Pancreas (tissue), 10 donors: ENCODE data around the gene CDH18. TPM values are rescaled to one million over a fixed set of nuclear protein-coding genes. Genes with fewer than 3 reads are reported as not detected.

Experiments used
- ATAC-seq, 4 donors: fragments of 200-7000 bp; cut with Tn5 transposase; one replicate each; pipeline versions ENCODE4 v1.8.0 to v1.9.1; 2020; ENCODE audit warnings: mild to moderate bottlenecking in 4 of 4, moderate library complexity in 4 of 4
- DNase-seq, 6 donors: peaks; one replicate each; pipeline ENCODE4 v3.0.0-alpha.2; 2020
- FAIRE-seq: peaks from 2 replicates; lab custom pipeline; 2012; peaks lifted over from hg19 to GRCh38; lab: Jason Lieb, UNC
- H3K27ac ChIP-seq, 4 donors: fragments of 200-600 bp; sonication (generic); 1 replicate in 3 of 4; 2 replicates in 1 of 4; pipeline versions ENCODE4 v1.5.0 to v1.8.0; 2020
- H3K27me3 ChIP-seq, 4 donors: fragments of 200-600 bp; one replicate each; pipeline ENCODE4 v1.8.0; 2021
- H3K36me3 ChIP-seq, 3 donors: fragments of 200-600 bp; sonication (generic) in 1 of 3; one replicate each; pipeline versions ENCODE4 v1.5.0 to v1.8.0; 2020 to 2021
- H3K4me1 ChIP-seq, 3 donors: fragments of 200-600 bp; one replicate each; pipeline ENCODE4 v1.8.0; 2021
- H3K4me3 ChIP-seq, 4 donors: fragments of 200-600 bp; sonication (generic) in 2 of 4; one replicate each; pipeline versions ENCODE4 v1.5.0 to v1.8.0; 2020 to 2021
- H3K9me3 ChIP-seq, 4 donors: fragments of 200-600 bp; one replicate each; pipeline ENCODE4 v1.8.0; 2021
- CTCF ChIP-seq, 4 donors: fragments of 200-600 bp; sonication (generic) in 3 of 4; IDR thresholded peaks; one replicate each; pipeline versions ENCODE4 v1.5.0 to v1.8.0; 2021; ENCODE audit warnings: antibody characterized with exemption in 4 of 4
- WGBS, 2 donors: extraction: QIAGEN DNeasy Blood & Tissue Kit; methylation state at CpG; one replicate each; pipeline ENCODE4 v1.1.7; 2013; 5-methylcytosine and 5-hydroxymethylcytosine counted together
- intact Hi-C, 3 donors: fragments of 100-400 bp; cut with DNase I; formaldehyde crosslinking; loops; one replicate each; pipeline versions ENCODE4 v1.11.1 to v1.14.2; 2022
- polyA plus RNA-seq, 2 donors: library from polyadenylated mRNA; stranded (reverse); fragments of 200-250 nt; gene quantifications; one replicate each; pipeline ENCODE4 v1.2.3, GENCODE V29; 2013
- total RNA-seq, 6 donors: library from RNA; stranded (reverse); fragmentation: NEBNext Ultra II Directional in 4 of 6; extraction: Animal tissue kit (Norgen Biotek cat#: 25700) in 4 of 6; gene quantifications; one replicate each; pipeline versions ENCODE4 v1.2.1 to v1.2.4, GENCODE V29; 2021 to 2023
- donor health status: healthy with polysubstance abuse.
- donor health status: DM: no; HTN: no; CAD: no; lungs with moderate emphysema.
- donor health status: DM: no; HTN: no; CAD: no.
- donor health status: control.
- donor health status: control.
- donor health status: Bipolar disorder and iron deficiency.
- donor health status: DM: yes; HTN: yes; CAD: no.
- donor health status: DM: no; HTN: no; CAD: no.
- donor health status: DM: no; HTN: no; CAD: no.
- donor health status: DM: yes; HTN: yes; CAD: no.

Gene CDH18
- total and polyA plus RNA-seq, 8 donors: 0.09 to 0.80 (median 0.27) TPM

- no peak for FAIRE-seq
- H3K4me1 ChIP-seq: no peaks in the 10 kb centered on the region
- H3K36me3 ChIP-seq: no peaks in the 10 kb centered on the region
- intact Hi-C loops: no loop called here
- no peaks in the 10 kb centered on the region for H3K27me3 ChIP-seq
- no peak for DNase-seq
- H3K4me3 ChIP-seq: no peak overlapping the region
- H3K9me3 ChIP-seq: no peaks in the 10 kb centered on the region
- ATAC-seq: no peak
- 83 to 90% methylated on average over 2 of the region's 2 CpGs for WGBS, 2 donors
- no peak for TF ChIP-seq CTCF (IDR thresholded peaks at IDR 0.05)
- no peak overlapping the region for H3K27ac ChIP-seq
These were observed 424.0 kb downstream of the CDH18 start for GRCh38 chr5:19564036-19564435.

- Histone ChIP-seq H3K36me3 (no peaks in the 10 kb centered on the region), H3K4me1 (no peaks in the 10 kb centered on the region), H3K9me3 (no peaks in the 10 kb centered on the region), H3K27ac (no peak overlapping the region), H3K4me3 (no peak overlapping the region), H3K27me3 (no peaks in the 10 kb centered on the region)
- FAIRE-seq (no peak), DNase-seq (no peak), ATAC-seq (no peak)
- TF ChIP-seq CTCF (IDR thresholded peaks at IDR 0.05): no peak
- intact Hi-C loops: no loop called here
These were observed 432.1 kb downstream of the CDH18 start for GRCh38 chr5:19555876-19556275.

GRCh38 chr5:19555436-19555835 lies 432.6 kb downstream of the CDH18 start:
- intact Hi-C loops: no loop called here
- no peak for FAIRE-seq
- ATAC-seq: no peak

GRCh38 chr5:19554524-19554923 lies 433.5 kb downstream of the CDH18 start:
- H3K36me3 ChIP-seq: no peaks in the 10 kb centered on the region
- DNase-seq (no peak), ATAC-seq (no peak), FAIRE-seq (no peak)
- no peak overlapping the region for H3K27ac ChIP-seq
- intact Hi-C loops: no loop called here
- no peaks in the 10 kb centered on the region for H3K4me1 ChIP-seq
- no peaks in the 10 kb centered on the region for H3K27me3 ChIP-seq
- TF ChIP-seq CTCF (IDR thresholded peaks at IDR 0.05): no peak
- no peak overlapping the region for H3K4me3 ChIP-seq
- no peaks in the 10 kb centered on the region for H3K9me3 ChIP-seq
- WGBS, 2 donors: 52 to 89% methylated on average over 1 of the region's 1 CpG

More at GRCh38 chr5:19555436-19555835, 432.6 kb downstream of the CDH18 start:
- DNase-seq: no peak
- H3K27me3 ChIP-seq: no peaks in the 10 kb centered on the region
- no peak overlapping the region for H3K27ac ChIP-seq
- no peaks in the 10 kb centered on the region for H3K36me3 ChIP-seq
- no peaks in the 10 kb centered on the region for H3K4me1 ChIP-seq
- 68 to 83% methylated on average over 3 of the region's 3 CpGs for WGBS, 2 donors
- H3K4me3 ChIP-seq: no peak overlapping the region
- no peaks in the 10 kb centered on the region for H3K9me3 ChIP-seq
- TF ChIP-seq CTCF (IDR thresholded peaks at IDR 0.05): no peak

- Histone ChIP-seq H3K9me3 (no peaks in the 10 kb centered on the region), H3K27me3 (no peaks in the 10 kb centered on the region), H3K27ac (no peak overlapping the region), H3K4me3 (no peak overlapping the region), H3K4me1 (no peaks in the 10 kb centered on the region), H3K36me3 (no peaks in the 10 kb centered on the region)
- DNase-seq: no peak
- ATAC-seq: no peak
- no peak for TF ChIP-seq CTCF (IDR thresholded peaks at IDR 0.05)
- no peak for FAIRE-seq
- 59 to 68% methylated on average over 3 of the region's 3 CpGs for WGBS, 2 donors
- intact Hi-C loops: no loop called here
These were observed 440.4 kb downstream of the CDH18 start for GRCh38 chr5:19547640-19548039.
